ENCODE measurements around the gene ANO2. TPM values are rescaled to one million over a fixed set of nuclear protein-coding genes. Genes with fewer than 3 reads are reported as not detected.

The ANO2 gene
- total RNA-seq, 1 experiment from 2014 or later: 2.3 TPM

GRCh38 chr12:5643266-5643665 is 301.8 kb downstream of the ANO2 start:
- no peaks in the 10 kb centered on the region for H3K9me3 ChIP-seq (replicated peaks)
- H3K27ac ChIP-seq: no peak overlapping the region
- no peaks in the 10 kb centered on the region for H3K4me1 ChIP-seq
- H3K27me3 ChIP-seq: no peaks in the 10 kb centered on the region
- DNase-seq: no peak
- no peak overlapping the region for H3K4me3 ChIP-seq
- H3K36me3 ChIP-seq: no peaks in the 10 kb centered on the region

- Histone ChIP-seq H3K36me3 (no peaks in the 10 kb centered on the region), H3K27ac (no peak overlapping the region), H3K9me3 (replicated peaks) (no peaks in the 10 kb centered on the region), H3K4me3 (no peak overlapping the region), H3K4me1 (no peaks in the 10 kb centered on the region), H3K27me3 (no peaks in the 10 kb centered on the region)
- DNase-seq: no peak
Observed at GRCh38 chr12:5637698-5638097, 307.4 kb downstream of the ANO2 start.

GRCh38 chr12:5636907-5637306 is 308.2 kb downstream of the ANO2 start:
- H3K36me3 ChIP-seq: no peaks in the 10 kb centered on the region

GRCh38 chr12:5633106-5633505 is 312.0 kb downstream of the ANO2 start:
- DNase-seq: no peak
- Histone ChIP-seq H3K27ac (no peak overlapping the region), H3K27me3 (no peaks in the 10 kb centered on the region)

More at GRCh38 chr12:5636907-5637306, 308.2 kb downstream of the ANO2 start:
- Histone ChIP-seq H3K27me3 (no peaks in the 10 kb centered on the region), H3K27ac (no peak overlapping the region), H3K4me3 (no peak overlapping the region), H3K4me1 (no peaks in the 10 kb centered on the region), H3K9me3 (replicated peaks) (no peaks in the 10 kb centered on the region)
- DNase-seq: no peak

GRCh38 chr12:5632453-5632852 is 312.6 kb downstream of the ANO2 start:
- Histone ChIP-seq H3K27ac (no peak overlapping the region), H3K4me1 (no peaks in the 10 kb centered on the region), H3K9me3 (replicated peaks) (no peaks in the 10 kb centered on the region), H3K27me3 (no peaks in the 10 kb centered on the region), H3K36me3 (no peaks in the 10 kb centered on the region), H3K4me3 (no peak overlapping the region)
- DNase-seq: no peak

More at GRCh38 chr12:5633106-5633505, 312.0 kb downstream of the ANO2 start:
- Histone ChIP-seq H3K9me3 (replicated peaks) (no peaks in the 10 kb centered on the region), H3K4me1 (no peaks in the 10 kb centered on the region), H3K4me3 (no peak overlapping the region), H3K36me3 (no peaks in the 10 kb centered on the region)

GRCh38 chr12:5631497-5631896 is 313.6 kb downstream of the ANO2 start:
- Histone ChIP-seq H3K36me3 (no peaks in the 10 kb centered on the region), H3K9me3 (replicated peaks) (no peaks in the 10 kb centered on the region), H3K4me3 (no peak overlapping the region), H3K27me3 (no peaks in the 10 kb centered on the region), H3K27ac (no peak overlapping the region), H3K4me1 (peaks cover 3% of the 10 kb centered on the region)
- no peak for DNase-seq

- peaks cover 11% of the 10 kb centered on the region for H3K4me1 ChIP-seq
- H3K27ac ChIP-seq: no peak overlapping the region
- H3K4me3 ChIP-seq: no peak overlapping the region
- no peaks in the 10 kb centered on the region for H3K9me3 ChIP-seq (replicated peaks)
- H3K36me3 ChIP-seq: no peaks in the 10 kb centered on the region
- no peak for DNase-seq
- H3K27me3 ChIP-seq: no peaks in the 10 kb centered on the region
Observed at GRCh38 chr12:5630726-5631125, 314.3 kb downstream of the ANO2 start.

GRCh38 chr12:5628501-5628900 is 316.6 kb downstream of the ANO2 start:
- H3K9me3 ChIP-seq (replicated peaks): no peaks in the 10 kb centered on the region
- H3K36me3 ChIP-seq: no peaks in the 10 kb centered on the region
- H3K27me3 ChIP-seq: no peaks in the 10 kb centered on the region
- no peak overlapping the region for H3K4me3 ChIP-seq
- H3K27ac ChIP-seq: no peak overlapping the region
- no peak for DNase-seq
- H3K4me1 ChIP-seq: peaks cover 19% of the 10 kb centered on the region

- no peaks in the 10 kb centered on the region for H3K27me3 ChIP-seq
- DNase-seq: no peak
- no peaks in the 10 kb centered on the region for H3K36me3 ChIP-seq
- peaks cover 26% of the 10 kb centered on the region for H3K4me1 ChIP-seq
- H3K9me3 ChIP-seq (replicated peaks): no peaks in the 10 kb centered on the region
- no peak overlapping the region for H3K4me3 ChIP-seq
- H3K27ac ChIP-seq: no peak overlapping the region
Observed at GRCh38 chr12:5627053-5627630, 317.9 kb downstream of the ANO2 start.

- DNase-seq: peak; percentile 78 to 88
- Histone ChIP-seq H3K4me1 (peaks cover 36% of the 10 kb centered on the region), H3K36me3 (no peaks in the 10 kb centered on the region), H3K27me3 (no peaks in the 10 kb centered on the region), H3K4me3 (no peak overlapping the region), H3K27ac (peak overlapping the region; percentile 36), H3K9me3 (replicated peaks) (no peaks in the 10 kb centered on the region)
Observed at GRCh38 chr12:5626151-5626550, 318.9 kb downstream of the ANO2 start.

GRCh38 chr12:5624486-5625272 is 320.4 kb downstream of the ANO2 start:
- H3K27me3 ChIP-seq: no peaks in the 10 kb centered on the region
- no peak for DNase-seq
- no peak overlapping the region for H3K4me3 ChIP-seq
- H3K9me3 ChIP-seq (replicated peaks): no peaks in the 10 kb centered on the region
- peaks cover 38% of the 10 kb centered on the region for H3K4me1 ChIP-seq
- no peak overlapping the region for H3K27ac ChIP-seq
- H3K36me3 ChIP-seq: no peaks in the 10 kb centered on the region

- H3K4me3 ChIP-seq: no peak overlapping the region
- H3K9me3 ChIP-seq (replicated peaks): no peaks in the 10 kb centered on the region
- peak; percentile 16 to 39 for DNase-seq
- peaks cover 38% of the 10 kb centered on the region for H3K4me1 ChIP-seq
- H3K27ac ChIP-seq: no peak overlapping the region
- H3K36me3 ChIP-seq: no peaks in the 10 kb centered on the region
- no peaks in the 10 kb centered on the region for H3K27me3 ChIP-seq
Observed at GRCh38 chr12:5623411-5623810, 321.6 kb downstream of the ANO2 start.

GRCh38 chr12:5622280-5622679 is 322.8 kb downstream of the ANO2 start:
- no peak for DNase-seq
- Histone ChIP-seq H3K4me1 (peaks cover 38% of the 10 kb centered on the region), H3K9me3 (replicated peaks) (no peaks in the 10 kb centered on the region)

GRCh38 chr12:5621329-5621728 is 323.7 kb downstream of the ANO2 start:
- Histone ChIP-seq H3K27ac (peak overlapping the region; percentile 23; the same call in 1 of the 2 replicates), H3K4me1 (peaks cover 33% of the 10 kb centered on the region), H3K4me3 (no peak overlapping the region), H3K9me3 (replicated peaks) (no peaks in the 10 kb centered on the region), H3K36me3 (no peaks in the 10 kb centered on the region), H3K27me3 (no peaks in the 10 kb centered on the region)
- peak; percentile 77 to 84 for DNase-seq

More at GRCh38 chr12:5622280-5622679, 322.8 kb downstream of the ANO2 start:
- Histone ChIP-seq H3K4me3 (no peak overlapping the region), H3K27ac (no peak overlapping the region), H3K27me3 (no peaks in the 10 kb centered on the region), H3K36me3 (no peaks in the 10 kb centered on the region)

GRCh38 chr12:5620896-5621295 is 324.2 kb downstream of the ANO2 start:
- no peak for DNase-seq
- H3K9me3 ChIP-seq (replicated peaks): no peaks in the 10 kb centered on the region
- H3K27me3 ChIP-seq: no peaks in the 10 kb centered on the region
- no peak overlapping the region for H3K4me3 ChIP-seq
- H3K27ac ChIP-seq: no peak overlapping the region
- H3K4me1 ChIP-seq: peaks cover 29% of the 10 kb centered on the region
- no peaks in the 10 kb centered on the region for H3K36me3 ChIP-seq

All from SJCRH30 (cell line).